GM12864 (cell line): ENCODE data around the gene AMZ1.
"Not testable (repeated sequence)": the region's sequence is repeated elsewhere in the genome, so short reads cannot be mapped to it uniquely, and the experiment has no call there.

Source experiments
- DNase-seq: peaks from one replicate; pipeline ENCODE4 v3.0.0-alpha.2; 2011; ENCODE audit warnings: low read depth
- H3K4me3 ChIP-seq: 2 replicates; pipeline ENCODE4 v1.5.1; 2011; ENCODE audit warnings: mild to moderate bottlenecking, low read depth, low read length, control low read depth
- CTCF ChIP-seq: IDR thresholded peaks from 2 replicates; pipeline ENCODE4 v1.5.1; 2011; ENCODE audit warnings: low read depth, mild to moderate bottlenecking, moderate library complexity, low read length, control low read depth, inconsistent platforms; ENCODE audit errors: missing control alignments

AMZ1 gene

GRCh38 chr7:2726316-2727018 is 38.5 kb downstream of the AMZ1 start:
- H3K4me3 ChIP-seq = no peak overlapping the region
- no peak for DNase-seq
- no peak for TF ChIP-seq CTCF

DNA sequence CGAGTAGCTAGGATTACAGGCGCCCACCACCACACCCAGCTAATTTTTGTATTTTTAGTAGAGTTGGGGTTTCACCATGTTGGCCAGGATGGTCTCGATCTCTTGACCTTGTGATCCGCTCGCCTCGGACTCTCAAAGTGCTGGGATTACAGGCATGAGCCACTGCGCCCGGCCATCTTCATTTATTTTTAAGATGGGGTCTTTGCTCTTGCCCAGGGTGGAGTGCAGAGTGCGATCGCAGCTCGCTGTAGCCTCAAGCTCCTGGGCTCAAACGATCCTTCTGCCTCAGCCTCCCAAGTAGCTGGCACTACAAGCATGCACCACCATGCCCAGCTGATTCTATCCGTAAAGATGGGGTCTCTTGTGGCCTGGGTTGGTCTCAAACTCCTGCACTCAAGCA is 39.2 kb downstream of the AMZ1 start:
- not testable (repeated sequence) for H3K4me3 ChIP-seq, DNase-seq

DNA sequence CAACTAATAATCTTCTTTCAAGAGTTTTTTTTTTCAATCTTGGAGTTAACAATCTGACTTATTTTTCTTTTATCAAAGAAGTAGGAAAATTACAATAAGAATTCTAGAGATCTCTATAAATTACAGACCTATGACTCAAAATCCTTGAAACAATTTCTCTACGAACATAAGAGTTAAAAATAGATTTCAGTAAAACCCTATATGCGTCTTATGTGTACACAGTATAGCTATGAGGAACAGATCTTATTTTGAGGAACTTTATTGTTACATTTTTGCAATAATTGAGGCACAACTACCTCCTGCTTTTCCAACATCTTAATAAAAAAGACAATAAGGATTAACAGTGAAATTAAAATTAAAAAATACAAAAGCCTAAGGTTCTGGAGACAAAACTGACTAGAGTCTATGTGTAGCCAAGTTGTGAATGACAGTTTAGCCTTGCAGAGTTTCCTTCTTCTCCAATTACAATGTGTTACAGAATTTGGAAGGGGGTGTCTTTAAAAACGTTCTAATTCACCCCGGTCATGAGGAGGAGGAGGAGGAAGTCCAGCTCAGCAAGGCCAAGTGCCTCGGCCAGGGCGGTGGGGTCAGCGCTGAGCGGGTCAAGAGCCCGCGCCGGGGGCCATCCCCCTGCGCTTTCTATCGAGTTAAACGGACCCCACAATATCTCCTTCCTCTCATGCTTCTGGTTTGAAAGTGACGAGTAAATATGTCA is 40.5 kb downstream of the AMZ1 start:
- H3K4me3 ChIP-seq = no peak overlapping the region
- no peak for TF ChIP-seq CTCF
- no peak for DNase-seq

- H3K4me3 ChIP-seq = no peak overlapping the region
- no peak for TF ChIP-seq CTCF
- no peak for DNase-seq
Measured at GRCh38 chr7:2729031-2729892, 41.3 kb downstream of the AMZ1 start.

- no peak for TF ChIP-seq CTCF
- H3K4me3 ChIP-seq = no peak overlapping the region
- no peak for DNase-seq
Measured at GRCh38 chr7:2729893-2730716, 42.1 kb downstream of the AMZ1 start.

- TF ChIP-seq CTCF = no peak
- no peak overlapping the region for H3K4me3 ChIP-seq
- DNase-seq = no peak
Measured at GRCh38 chr7:2730846-2731770, 43.1 kb downstream of the AMZ1 start.
